Lower leg skin (tissue), 4 donors: ENCODE measurements around the gene SCFD2. TPM values are rescaled to one million over a fixed set of nuclear protein-coding genes. Genes with fewer than 3 reads are reported as not detected.
"Not testable (repeated sequence)": the region's sequence is repeated elsewhere in the genome, so short reads cannot be mapped to it uniquely, and the experiment has no call there.

Experiments used
- DNase-seq, 2 donors: peaks; one replicate each; pipeline ENCODE4 v3.0.0-alpha.2; 2019; ENCODE audit warnings: low spot score in 2 of 2
- H3K4me3 ChIP-seq: fragments of 200-600 bp; sonication (generic); 2 replicates; pipeline ENCODE4 v1.5.1; 2017; ENCODE audit warnings: mild to moderate bottlenecking, low read depth; ENCODE audit not compliant: poor library complexity, severe bottlenecking
- POLR2A ChIP-seq, 2 donors: fragments of 450-650 bp; IDR thresholded peaks; one replicate each; pipeline ENCODE4 v1.6.1; 2016 to 2017; ENCODE audit warnings: antibody characterized with exemption in 2 of 2, mild to moderate bottlenecking in 1 of 2, moderate library complexity in 1 of 2
- WGBS, 2 donors: methylation state at CpG; one replicate each; pipeline ENCODE4 v1.1.5; 2018; 5-methylcytosine and 5-hydroxymethylcytosine counted together
- intact Hi-C: fragments of 100-400 bp; cut with DNase I; formaldehyde crosslinking; loops from one replicate; pipeline ENCODE4 v1.15.0; 2023; ENCODE audit warnings: low total_unique reads
- total RNA-seq, 4 donors: library from RNA; depleted of rRNA; stranded (reverse); fragments of >200 nt; gene quantifications; one replicate each; pipeline ENCODE4 v1.1.0, GENCODE V29; 2016
- TF ChIP-seq, protein P1 (sequence below), 3 donors: fragments of 450-650 bp; IDR thresholded peaks; one replicate each; pipeline ENCODE4 v1.5.1; 2016; ENCODE audit warnings: antibody characterized with exemption in 3 of 3, mild to moderate bottlenecking in 3 of 3, moderate library complexity in 2 of 3

Gene SCFD2
- total RNA-seq, 4 donors from 2014 or later = 13.6 to 23.3 (median 19.0) TPM

DNA sequence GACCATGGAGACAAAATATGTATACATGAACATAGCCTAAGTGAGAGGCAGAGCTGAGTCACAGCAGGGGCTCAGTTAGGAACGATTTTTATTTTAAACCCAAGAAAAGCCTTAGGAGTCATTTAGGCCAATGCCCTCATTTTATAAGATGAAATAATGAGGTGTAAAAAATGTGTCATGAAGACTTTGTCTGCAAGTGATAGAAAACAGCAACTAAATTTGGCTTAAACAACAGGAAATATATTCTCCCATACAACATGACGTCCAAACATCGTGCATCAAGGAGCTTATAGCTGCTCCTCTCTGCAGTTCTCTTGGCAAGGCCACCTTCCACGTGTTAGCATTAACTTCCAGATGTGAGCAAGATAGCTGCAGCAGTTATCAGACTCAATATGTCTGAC, 16.8 kb downstream of the SCFD2 start:
- DNase-seq = no peak
- H3K4me3 ChIP-seq = no peak overlapping the region
- TF ChIP-seq POLR2A (IDR thresholded peaks at IDR 0.05) = no peak
- TF ChIP-seq, protein P1, sequence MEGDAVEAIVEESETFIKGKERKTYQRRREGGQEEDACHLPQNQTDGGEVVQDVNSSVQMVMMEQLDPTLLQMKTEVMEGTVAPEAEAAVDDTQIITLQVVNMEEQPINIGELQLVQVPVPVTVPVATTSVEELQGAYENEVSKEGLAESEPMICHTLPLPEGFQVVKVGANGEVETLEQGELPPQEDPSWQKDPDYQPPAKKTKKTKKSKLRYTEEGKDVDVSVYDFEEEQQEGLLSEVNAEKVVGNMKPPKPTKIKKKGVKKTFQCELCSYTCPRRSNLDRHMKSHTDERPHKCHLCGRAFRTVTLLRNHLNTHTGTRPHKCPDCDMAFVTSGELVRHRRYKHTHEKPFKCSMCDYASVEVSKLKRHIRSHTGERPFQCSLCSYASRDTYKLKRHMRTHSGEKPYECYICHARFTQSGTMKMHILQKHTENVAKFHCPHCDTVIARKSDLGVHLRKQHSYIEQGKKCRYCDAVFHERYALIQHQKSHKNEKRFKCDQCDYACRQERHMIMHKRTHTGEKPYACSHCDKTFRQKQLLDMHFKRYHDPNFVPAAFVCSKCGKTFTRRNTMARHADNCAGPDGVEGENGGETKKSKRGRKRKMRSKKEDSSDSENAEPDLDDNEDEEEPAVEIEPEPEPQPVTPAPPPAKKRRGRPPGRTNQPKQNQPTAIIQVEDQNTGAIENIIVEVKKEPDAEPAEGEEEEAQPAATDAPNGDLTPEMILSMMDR (IDR thresholded peaks at IDR 0.05) = no peak
- intact Hi-C loops = no loop called here
- 73 to 83% methylated on average over 4 of the region's 4 CpGs for WGBS, 2 donors

DNA sequence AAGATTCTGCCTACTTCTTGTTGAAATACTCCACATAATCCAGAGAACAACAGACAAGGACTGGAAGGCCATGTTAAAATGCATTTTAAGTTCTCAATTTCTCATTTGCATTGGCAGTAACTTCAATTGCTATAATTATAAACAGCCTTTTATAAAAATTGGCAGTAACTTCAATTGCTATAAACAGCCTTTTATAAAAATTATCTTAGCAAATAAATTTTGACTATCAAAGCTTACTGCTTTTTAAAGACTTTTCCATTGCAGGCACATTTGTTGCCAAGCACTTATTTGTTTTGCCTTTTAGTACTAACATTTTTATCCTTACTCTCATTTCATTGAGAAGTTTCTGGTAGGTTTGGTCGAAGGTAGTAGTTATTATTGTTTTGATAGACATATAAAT, 17.8 kb downstream of the SCFD2 start:
- no peak for TF ChIP-seq POLR2A (IDR thresholded peaks at IDR 0.05)
- TF ChIP-seq, protein P1 (IDR thresholded peaks at IDR 0.05) = no peak
- WGBS, 2 donors = 30 to 42% methylated on average over 1 of the region's 1 CpG
- no peak for DNase-seq
- H3K4me3 ChIP-seq = no peak overlapping the region
- intact Hi-C loops = no loop called here

DNA sequence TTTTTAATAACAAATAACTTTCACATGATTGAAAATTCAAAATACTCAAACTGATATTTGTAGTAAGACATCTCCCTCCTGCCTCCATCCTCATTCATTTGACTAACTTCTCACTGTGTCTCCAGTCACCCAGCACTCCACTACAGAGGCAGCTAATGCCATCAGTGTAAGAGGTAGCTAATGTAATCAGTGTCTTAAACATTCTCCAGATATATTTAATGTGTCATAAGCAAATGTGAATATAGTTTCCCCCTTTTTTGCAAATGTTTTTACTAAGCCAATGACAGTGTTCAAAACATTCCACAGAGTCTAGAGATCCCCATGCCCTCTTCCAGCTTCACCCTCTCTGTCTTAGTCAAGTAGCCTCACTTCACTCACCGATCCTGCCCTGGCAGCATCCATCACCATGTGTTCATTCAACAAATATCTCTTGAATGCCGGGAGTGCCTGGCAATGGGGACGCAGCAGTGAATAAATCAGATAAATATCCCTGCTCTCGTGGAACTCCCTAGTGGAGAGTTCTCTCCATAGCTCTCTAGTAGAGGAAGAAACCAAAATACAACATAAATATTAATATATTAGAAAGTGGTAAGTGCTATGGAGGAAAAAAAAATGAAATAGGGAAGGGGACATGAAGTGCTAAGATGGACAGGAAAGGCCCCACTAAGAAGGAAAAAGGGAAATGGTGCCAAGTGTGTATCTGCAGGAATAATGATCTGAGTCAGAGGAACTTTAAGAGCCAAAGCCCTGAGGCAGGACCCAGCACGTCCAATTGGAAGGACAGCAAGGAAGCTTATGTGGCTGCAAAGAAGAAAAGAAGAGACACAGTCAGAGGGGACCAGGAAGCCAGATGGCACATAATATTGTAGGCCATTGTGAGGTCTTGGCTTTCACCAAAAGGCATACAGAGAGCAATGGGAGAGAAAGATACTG, 18.7 kb downstream of the SCFD2 start:
- WGBS, 2 donors = 31 to 36% methylated on average over 5 of the region's 5 CpGs
- intact Hi-C loops = no loop called here
- TF ChIP-seq, protein P1 (IDR thresholded peaks at IDR 0.05) = no peak
- TF ChIP-seq POLR2A (IDR thresholded peaks at IDR 0.05) = no peak
- no peak overlapping the region for H3K4me3 ChIP-seq
- no peak for DNase-seq

DNA sequence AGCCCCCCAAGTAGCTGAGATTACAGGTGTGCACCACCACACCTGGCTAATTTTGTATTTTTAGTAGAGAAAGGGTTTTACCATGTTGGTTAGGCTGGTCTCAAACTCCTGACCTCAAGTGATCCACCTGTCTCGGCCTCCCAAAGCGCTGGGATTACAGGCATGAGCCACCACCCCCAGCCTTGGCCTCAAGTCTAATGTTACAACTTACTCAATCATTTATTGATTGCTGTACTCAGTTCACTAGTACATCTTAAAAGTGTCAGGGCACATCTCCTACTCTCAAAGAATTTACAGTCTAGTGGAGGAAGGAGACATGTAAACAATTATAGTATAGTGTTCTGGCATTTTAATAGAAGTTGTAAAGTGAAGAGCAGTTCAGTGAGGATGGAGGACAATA, 19.5 kb downstream of the SCFD2 start:
- DNase-seq, intact Hi-C loops, H3K4me3 ChIP-seq: not testable (repeated sequence)
- 97 to 98% methylated on average over 2 of the region's 2 CpGs for WGBS, 2 donors

DNA sequence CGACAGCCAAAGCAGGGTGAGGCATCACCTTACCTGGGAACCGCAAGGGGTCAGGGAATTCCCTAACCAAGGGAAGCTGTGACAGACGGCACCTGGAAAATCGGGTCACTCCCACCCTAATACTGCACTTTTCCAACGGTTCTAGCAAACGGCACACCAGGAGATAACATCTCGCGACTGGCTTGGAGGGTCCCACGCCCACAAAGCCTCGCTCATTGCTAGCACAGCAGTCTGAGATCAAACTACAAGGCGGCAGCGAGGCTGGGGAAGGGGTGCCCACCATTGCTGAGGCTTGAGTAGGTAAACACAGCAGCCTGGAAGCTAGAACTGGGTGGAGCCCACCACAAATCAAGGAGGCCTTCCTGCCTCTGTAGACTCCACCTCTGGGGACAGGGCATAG, 25.7 kb downstream of the SCFD2 start:
- WGBS, 2 donors = 97% methylated on average over 12 of the region's 12 CpGs
- intact Hi-C loops, H3K4me3 ChIP-seq: not testable (repeated sequence)

DNA sequence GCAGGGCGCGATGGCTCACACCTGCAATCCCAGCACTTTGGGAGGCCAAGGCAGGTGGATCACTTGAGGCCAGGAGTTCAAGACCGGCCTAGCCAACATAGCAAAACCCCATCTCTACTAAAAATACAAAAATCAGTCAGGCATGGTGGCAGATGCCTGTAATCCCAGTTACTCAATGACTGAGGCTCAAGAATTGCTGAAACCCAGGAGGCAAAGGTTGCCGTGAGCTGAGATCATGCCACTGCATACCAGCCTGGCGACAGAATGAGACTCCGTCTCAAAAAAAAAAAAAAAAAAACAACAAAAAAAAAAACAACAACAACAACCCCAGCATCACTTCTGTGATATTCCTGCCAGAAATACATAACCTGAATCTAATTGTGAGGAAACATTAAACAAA, 30.9 kb downstream of the SCFD2 start:
- 98% methylated on average over 6 of the region's 6 CpGs for WGBS, 2 donors
- intact Hi-C loops, H3K4me3 ChIP-seq, DNase-seq: not testable (repeated sequence)

More for the DNA sequence above, 25.7 kb downstream of the SCFD2 start:
- DNase-seq = not testable (repeated sequence)

DNA sequence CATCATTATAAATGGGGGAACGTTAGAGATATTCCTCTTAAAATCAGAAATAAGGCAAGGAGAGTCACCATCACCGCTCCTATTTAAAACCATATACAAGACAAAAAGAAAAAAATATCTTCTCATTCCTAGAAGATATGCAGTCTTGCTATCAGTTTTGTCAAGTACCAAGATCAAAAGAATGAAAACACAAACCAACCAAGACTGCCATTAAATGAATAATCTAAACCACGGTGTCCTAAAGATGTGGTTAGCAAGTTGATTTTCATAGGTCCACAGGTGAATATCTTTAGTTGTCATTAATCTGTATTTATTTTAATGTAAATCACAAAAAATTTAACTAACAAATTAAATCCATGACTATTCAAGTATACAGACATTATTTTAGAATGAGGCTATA, 39.3 kb downstream of the SCFD2 start:
- no peak for DNase-seq
- TF ChIP-seq, protein P1 (IDR thresholded peaks at IDR 0.05) = no peak
- no peak for TF ChIP-seq POLR2A (IDR thresholded peaks at IDR 0.05)
- intact Hi-C loops = no loop called here
- 92 to 93% methylated on average over 3 of the region's 3 CpGs for WGBS, 2 donors
- no peak overlapping the region for H3K4me3 ChIP-seq
